H9 (cell line): ENCODE results near the gene SMARCC1. TPM values are rescaled to one million over a fixed set of nuclear protein-coding genes. Genes with fewer than 3 reads are reported as not detected.

ENCODE experiments used
- DNase-seq: peaks from one replicate; pipeline ENCODE4 v3.0.0-alpha.2; 2017
- H2AFZ ChIP-seq: one replicate; pipeline ENCODE4 v1.6.1; 2013; ENCODE audit warnings: mild to moderate bottlenecking, low read length, control low read depth, moderate library complexity
- H2AK5ac ChIP-seq: 2 replicates; pipeline ENCODE4 v1.6.1; 2013; ENCODE audit warnings: low read length, control low read depth, mixed read lengths; ENCODE audit not compliant: insufficient read length
- H2BK120ac ChIP-seq: one replicate; pipeline ENCODE4 v1.6.1; 2013; ENCODE audit warnings: low read depth, mild to moderate bottlenecking, low read length, control low read depth, inconsistent platforms; ENCODE audit not compliant: poor library complexity, severe bottlenecking
- H2BK12ac ChIP-seq: 2 replicates; pipeline ENCODE4 v1.6.1; 2013; ENCODE audit warnings: low read length, control low read depth, mixed read lengths, low read depth; ENCODE audit not compliant: insufficient read length
- H2BK15ac ChIP-seq: 2 replicates; pipeline ENCODE4 v1.6.1; 2013; ENCODE audit warnings: low read depth, low read length, control low read depth
- H2BK20ac ChIP-seq: one replicate; pipeline ENCODE4 v1.6.1; 2013; ENCODE audit warnings: low read depth, mild to moderate bottlenecking, low read length, control low read depth, inconsistent platforms; ENCODE audit not compliant: poor library complexity, severe bottlenecking
- H2BK5ac ChIP-seq: 2 replicates; pipeline ENCODE4 v1.6.1; 2013; ENCODE audit warnings: low read length, control low read depth, mixed read lengths; ENCODE audit not compliant: insufficient read length
- H3K14ac ChIP-seq: 2 replicates; pipeline ENCODE4 v1.6.1; 2013; ENCODE audit warnings: low read length, control low read depth; ENCODE audit not compliant: insufficient read depth
- H3K18ac ChIP-seq: 2 replicates; pipeline ENCODE4 v1.6.1; 2013; ENCODE audit warnings: low read depth, mild to moderate bottlenecking, mixed read lengths, low read length, control low read depth; ENCODE audit not compliant: insufficient read length
- H3K23ac ChIP-seq: 2 replicates; pipeline ENCODE4 v1.6.1; 2013; ENCODE audit warnings: low read length, control low read depth, mixed read lengths, low read depth; ENCODE audit not compliant: insufficient read length
- H3K23me2 ChIP-seq: 2 replicates; pipeline ENCODE4 v1.6.1; 2013; ENCODE audit warnings: low read depth, mild to moderate bottlenecking, mixed read lengths, low read length, control low read depth; ENCODE audit not compliant: insufficient read length, poor library complexity, severe bottlenecking
- H3K27ac ChIP-seq: 2 replicates; pipeline ENCODE4 v1.5.1; 2013; ENCODE audit warnings: low read length, control low read depth, mixed read lengths, low read depth; ENCODE audit not compliant: insufficient read length
- H3K27me3 ChIP-seq: 2 replicates; pipeline ENCODE4 v1.6.1; 2013; ENCODE audit warnings: low read length, control low read depth, inconsistent platforms; ENCODE audit not compliant: insufficient read depth
- H3K4ac ChIP-seq: 2 replicates; pipeline ENCODE4 v1.6.1; 2013; ENCODE audit warnings: low read depth, mild to moderate bottlenecking, control low read depth, inconsistent platforms, low read length, moderate library complexity
- H3K4me1 ChIP-seq: 2 replicates; pipeline ENCODE4 v1.6.1; 2013; ENCODE audit warnings: low read length, control low read depth, inconsistent platforms; ENCODE audit not compliant: insufficient read depth
- H3K4me2 ChIP-seq: 2 replicates; pipeline ENCODE4 v1.6.1; 2013; ENCODE audit warnings: low read length, control low read depth, mixed read lengths; ENCODE audit not compliant: insufficient read length, insufficient read depth
- H3K56ac ChIP-seq: 2 replicates; pipeline ENCODE4 v1.6.1; 2013; ENCODE audit warnings: low read depth, mild to moderate bottlenecking, mixed read lengths, low read length, control low read depth; ENCODE audit not compliant: insufficient read length
- H3K79me1 ChIP-seq: 2 replicates; pipeline ENCODE4 v1.6.1; 2013; ENCODE audit warnings: low read depth, mild to moderate bottlenecking, moderate library complexity, low read length, control low read depth, inconsistent platforms; ENCODE audit not compliant: insufficient read depth, poor library complexity, severe bottlenecking
- H3K79me2 ChIP-seq: 2 replicates; pipeline ENCODE4 v1.6.1; 2013; ENCODE audit warnings: low read length, control low read depth, inconsistent platforms; ENCODE audit not compliant: insufficient read depth
- H3K9ac ChIP-seq: 2 replicates; pipeline ENCODE4 v1.6.1; 2013; ENCODE audit warnings: low read length, control low read depth, mixed read lengths; ENCODE audit not compliant: insufficient read length; ENCODE audit errors: extremely low read depth
- H3K9me3 ChIP-seq: one replicate; pipeline ENCODE4 v1.6.1; 2013; ENCODE audit warnings: low read depth, low read length, inconsistent platforms; ENCODE audit not compliant: control insufficient read depth
- H3T11ph ChIP-seq: one replicate; pipeline ENCODE4 v1.6.1; 2013; ENCODE audit warnings: mild to moderate bottlenecking, low read length, control low read depth, inconsistent platforms
- H4K20me1 ChIP-seq: one replicate; pipeline ENCODE4 v1.6.1; 2013; ENCODE audit not compliant: control insufficient read depth, insufficient read length, insufficient read depth
- H4K5ac ChIP-seq: 2 replicates; pipeline ENCODE4 v1.6.1; 2013; ENCODE audit warnings: low read depth, mild to moderate bottlenecking, mixed read lengths, low read length, control low read depth; ENCODE audit not compliant: insufficient read length
- H4K8ac ChIP-seq: replicated peaks from 2 replicates; pipeline ENCODE4 v1.6.1; 2013; ENCODE audit warnings: low read length, control low read depth, mixed read lengths, low read depth; ENCODE audit not compliant: insufficient read length
- H4K91ac ChIP-seq: 2 replicates; pipeline ENCODE4 v1.6.1; 2013; ENCODE audit warnings: low read depth, mild to moderate bottlenecking, moderate library complexity, mixed read lengths, low read length, control low read depth; ENCODE audit not compliant: insufficient read length
- H3K27ac Mint-ChIP-seq, 3 experiments: 2 replicates in 2 of 3; 3 replicates in 1 of 3; pipeline ENCODE4 v1.8.0; 2020 to 2021; ENCODE audit warnings: mixed read lengths in 3 of 3, mild to moderate bottlenecking in 1 of 3, moderate library complexity in 1 of 3
- H3K27me3 Mint-ChIP-seq: 2 replicates; pipeline ENCODE4 v1.8.0; 2021; ENCODE audit warnings: low read depth, mild to moderate bottlenecking, moderate library complexity, mixed read lengths
- H3K36me3 Mint-ChIP-seq, 3 experiments: 2 replicates in 2 of 3; 3 replicates in 1 of 3; pipeline ENCODE4 v1.8.0; 2020 to 2021; ENCODE audit warnings: low read depth in 3 of 3, mixed read lengths in 3 of 3; ENCODE audit not compliant: insufficient read depth in 1 of 3
- H3K4me1 Mint-ChIP-seq, 2 experiments: 2 replicates each; pipeline ENCODE4 v1.8.0; 2020; ENCODE audit warnings: mixed read lengths in 2 of 2
- H3K4me3 Mint-ChIP-seq, 2 experiments: 2 replicates in 1 of 2; 3 replicates in 1 of 2; pipeline ENCODE4 v1.8.0; 2020 to 2021; ENCODE audit warnings: mild to moderate bottlenecking in 2 of 2, mixed read lengths in 2 of 2, moderate library complexity in 1 of 2
- H3K9me3 Mint-ChIP-seq, 2 experiments: 2 replicates in 1 of 2; 3 replicates in 1 of 2; pipeline ENCODE4 v1.8.0; 2020; ENCODE audit warnings: mild to moderate bottlenecking in 2 of 2, mixed read lengths in 2 of 2, moderate library complexity in 1 of 2
- CTCF ChIP-seq: fragments of 200-600 bp; sonication (generic); conservative IDR thresholded peaks from 3 replicates; pipeline ENCODE4 v1.8.0; 2021; ENCODE audit warnings: antibody characterized with exemption, mild to moderate bottlenecking
- WGBS: extraction: QIAGEN DNeasy Blood & Tissue Kit; methylation state at CpG from one replicate; pipeline ENCODE4 v1.1.7; 2013; ENCODE audit warnings: missing lambda C conversion rate, low lambda C conversion rate, mixed read lengths; ENCODE audit not compliant: insufficient read length; ENCODE audit errors: extremely low coverage; 5-methylcytosine and 5-hydroxymethylcytosine counted together
- total RNA-seq: library from RNA; stranded (reverse); gene quantifications from 2 replicates; pipeline ENCODE4 v1.2.1, GENCODE V29; 2021

SMARCC1 gene
- total RNA-seq, 1 experiment from 2014 or later, result 274 TPM

GRCh38 chr3:47715928-47716327 is 65.8 kb downstream of the SMARCC1 start:
- H2BK15ac ChIP-seq, result no peak overlapping the region
- Mint-ChIP-seq H3K27me3 (no peaks in the 10 kb centered on the region), H3K4me3 (no peak overlapping the region), H3K36me3 (peaks cover 33 to 89% (median 67%) of the 10 kb centered on the region in 3 experiments; a peak in 6 of 7 replicates), H3K4me1 (no peaks in the 10 kb centered on the region), H3K27ac (peak overlapping the region in 1 of 3 experiments; percentile 29; a peak in 2 of 7 replicates), H3K9me3 (no peaks in the 10 kb centered on the region; a peak in 1 of 5 replicates)
- H3K79me1 ChIP-seq, result peaks cover 11% of the 10 kb centered on the region
- H2BK12ac ChIP-seq, result no peak overlapping the region
- H3K9me3 ChIP-seq, result no peaks in the 10 kb centered on the region
- H2BK120ac ChIP-seq, result no peak overlapping the region
- no CpG with 5 or more reads among the region's 4 CpGs for WGBS
- no peak overlapping the region for H2BK5ac ChIP-seq
- no peaks in the 10 kb centered on the region for H3K4me1 ChIP-seq
- no peaks in the 10 kb centered on the region for H4K20me1 ChIP-seq
- no peaks in the 10 kb centered on the region for H3K79me2 ChIP-seq
- no peak for TF ChIP-seq CTCF
- no peak overlapping the region for H3T11ph ChIP-seq
- H3K18ac ChIP-seq, result no peak overlapping the region
- H2AK5ac ChIP-seq, result no peak overlapping the region
- H3K27ac ChIP-seq, result no peak overlapping the region
- no peak overlapping the region for H4K91ac ChIP-seq
- H2AFZ ChIP-seq, result no peak overlapping the region
- no peak overlapping the region for H4K8ac ChIP-seq
- H3K27me3 ChIP-seq, result no peaks in the 10 kb centered on the region
- H3K4ac ChIP-seq, result no peak overlapping the region
- H3K4me2 ChIP-seq, result no peak overlapping the region
- no peak overlapping the region for H2BK20ac ChIP-seq
- no peak for DNase-seq
- no peak overlapping the region for H3K14ac ChIP-seq
- no peak overlapping the region for H3K56ac ChIP-seq
- no peaks in the 10 kb centered on the region for H3K23me2 ChIP-seq
- no peak overlapping the region for H3K23ac ChIP-seq
- H3K9ac ChIP-seq, result no peak overlapping the region
- no peak overlapping the region for H4K5ac ChIP-seq
